ENCODE data around the gene PANK3.
"Not testable (repeated sequence)": the region's sequence is repeated elsewhere in the genome, so short reads cannot be mapped to it uniquely, and the experiment has no call there.

Gene PANK3

DNA sequence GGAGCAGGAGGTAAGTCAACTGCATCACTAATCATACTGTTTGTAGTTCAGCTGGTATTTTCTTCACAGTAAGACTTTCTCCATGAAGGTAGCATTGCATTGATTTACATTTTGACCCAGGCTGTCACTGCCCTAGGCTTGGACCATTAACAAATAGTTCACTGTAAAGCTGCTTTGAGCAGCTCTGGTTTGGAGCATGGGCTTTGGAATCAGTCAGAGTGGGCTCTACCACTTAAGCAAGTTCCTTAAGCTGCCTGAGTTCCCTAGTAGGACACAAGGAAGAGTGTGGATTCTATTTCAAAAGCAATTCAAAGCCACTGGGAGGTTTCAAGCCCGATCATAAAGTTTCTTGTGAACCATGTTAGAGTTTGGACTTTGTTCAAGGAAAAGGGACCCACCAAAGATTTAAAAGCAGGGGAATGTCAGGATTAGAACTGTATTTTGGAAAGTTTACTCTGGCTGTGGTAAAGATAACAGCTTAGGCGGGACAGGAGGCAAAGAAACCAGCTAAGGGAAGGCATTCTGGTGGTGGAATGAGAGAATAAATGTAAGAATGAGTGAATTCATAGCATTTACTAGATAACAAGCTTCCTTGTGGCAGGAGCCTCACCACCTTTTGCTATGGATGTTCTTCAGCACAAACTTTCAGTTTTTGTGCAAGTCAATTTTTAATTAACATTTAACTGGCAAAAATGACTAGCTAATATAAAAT, 12.3 kb upstream of the PANK3 start:
- no peak for DNase-seq

GRCh38 chr5:168590666-168591065, 11.5 kb upstream of the PANK3 start:
- no peak for DNase-seq

GRCh38 chr5:168587987-168588386, 8.8 kb upstream of the PANK3 start:
- DNase-seq: no peak

DNA sequence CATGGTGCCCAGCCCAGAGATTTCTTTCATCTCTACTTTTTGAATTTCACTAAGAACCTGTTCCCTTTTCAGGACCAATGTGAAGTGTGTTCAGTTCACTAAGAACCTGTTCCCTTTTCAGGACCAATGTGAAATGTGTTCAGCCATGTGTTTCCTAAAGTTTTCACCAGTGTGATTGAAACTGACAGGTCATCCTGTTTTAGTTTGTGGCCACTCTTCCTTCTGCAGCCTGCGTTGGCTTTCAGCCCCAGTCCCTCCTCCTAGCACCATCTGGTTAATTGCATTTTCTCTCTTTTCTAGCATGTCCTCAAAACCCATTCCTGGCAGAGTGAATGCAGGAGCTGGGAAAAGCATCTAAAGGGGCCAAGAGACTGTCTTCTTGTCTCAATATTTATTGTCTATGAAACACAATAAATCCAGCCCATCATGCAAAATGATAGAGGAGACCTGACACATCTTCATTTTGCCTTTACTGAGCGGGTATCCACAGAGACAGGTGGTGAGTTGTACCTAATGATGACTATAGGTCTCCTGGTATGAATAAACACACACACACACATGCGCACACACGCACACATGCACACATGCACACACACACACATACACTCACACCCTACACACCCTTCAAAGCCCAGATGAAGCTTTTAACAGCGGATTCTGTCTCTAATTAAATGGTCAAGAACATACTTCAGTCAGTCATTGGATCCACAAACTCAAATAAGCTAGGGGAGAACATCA, 6.1 kb upstream of the PANK3 start:
- DNase-seq: no peak

DNA sequence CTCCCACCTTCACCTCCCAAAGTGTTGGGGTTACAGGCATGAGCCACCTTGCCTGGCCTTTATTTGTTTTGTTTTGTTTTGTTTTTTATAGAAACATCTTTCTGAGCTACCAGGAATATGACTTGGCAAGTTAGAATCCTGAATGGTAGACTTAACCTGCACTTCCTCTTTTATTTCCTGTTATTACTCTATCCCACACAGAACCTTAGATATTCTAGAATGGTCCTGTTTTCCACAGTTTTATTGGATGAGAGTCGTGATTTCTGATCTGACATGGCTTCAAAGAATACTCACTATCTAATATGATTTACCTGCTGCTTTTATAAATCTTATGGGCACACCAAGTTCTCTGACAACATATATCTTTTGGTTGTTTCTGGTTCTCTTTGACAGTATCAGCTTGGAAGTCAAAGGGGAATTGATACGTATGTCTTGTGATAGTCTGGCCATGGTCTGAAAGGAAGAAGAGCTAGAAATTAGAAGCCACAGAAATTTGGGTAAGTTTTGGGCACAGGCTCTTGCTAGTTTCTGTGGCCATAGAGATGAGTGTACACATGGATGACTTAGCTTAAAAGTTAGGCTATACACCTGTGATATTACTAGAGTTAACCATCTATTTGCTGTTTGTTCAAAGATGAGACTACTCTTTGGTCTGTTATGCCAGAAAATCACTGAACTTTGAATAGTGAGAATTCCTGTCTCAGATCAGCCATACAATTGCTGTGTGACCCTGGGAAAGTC, 4.7 kb upstream of the PANK3 start:
- no peak for DNase-seq

DNA sequence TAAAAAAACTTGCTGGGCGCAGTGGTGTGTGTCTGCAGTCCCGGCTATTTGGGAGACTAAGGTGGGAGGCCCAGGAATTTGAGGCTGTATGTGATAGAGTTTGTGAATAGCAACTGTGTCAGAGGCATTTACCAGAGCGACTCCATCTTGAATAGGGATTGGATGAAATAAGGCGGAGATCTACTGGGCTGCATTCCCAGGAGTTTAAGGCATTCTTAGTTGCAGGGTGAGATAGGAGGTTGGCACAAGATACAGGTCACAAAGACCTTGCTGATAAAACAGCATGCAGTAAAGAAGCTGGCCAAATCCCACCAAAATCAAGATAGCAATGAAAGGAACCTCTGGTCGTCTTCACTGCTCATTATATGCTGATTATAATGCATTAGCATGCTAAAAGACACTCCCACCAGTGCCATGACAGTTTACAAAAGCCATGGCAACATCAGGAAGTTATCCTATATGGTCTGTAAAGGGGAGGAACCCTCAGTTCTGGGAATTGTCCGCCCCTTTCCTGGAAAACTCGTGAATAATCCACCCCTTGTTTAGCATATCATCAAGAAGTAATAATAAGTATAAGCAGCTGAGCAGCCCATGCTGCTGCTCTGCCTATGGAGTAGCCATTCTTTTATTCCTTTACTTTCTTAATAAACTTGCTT, 1.8 kb upstream of the PANK3 start:
- not testable (repeated sequence) for DNase-seq

DNA sequence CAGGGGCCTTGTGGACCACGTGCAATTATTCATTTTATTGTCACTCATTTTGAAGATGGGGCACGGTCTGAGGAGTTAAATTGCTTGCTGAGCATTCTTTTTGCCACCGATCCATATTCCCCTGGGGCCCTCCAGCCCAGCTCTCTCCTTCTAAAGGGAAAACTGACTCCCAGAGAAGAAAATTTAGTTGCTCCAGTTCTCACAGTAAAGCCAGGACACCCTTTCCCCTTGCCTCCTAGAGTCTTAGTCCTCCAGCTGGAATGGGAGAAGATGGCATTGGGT, 1.0 kb upstream of the PANK3 start:
- DNase-seq: no peak

GRCh38 chr5:168579488-168580226, 489 bp upstream of the PANK3 start:
- peak; percentile 90 for DNase-seq

- no peak for DNase-seq
These were observed 1.2 kb downstream of the PANK3 start for GRCh38 chr5:168578006-168578405.

- DNase-seq: no peak
These were observed 3.5 kb downstream of the PANK3 start for GRCh38 chr5:168575391-168576372.

DNA sequence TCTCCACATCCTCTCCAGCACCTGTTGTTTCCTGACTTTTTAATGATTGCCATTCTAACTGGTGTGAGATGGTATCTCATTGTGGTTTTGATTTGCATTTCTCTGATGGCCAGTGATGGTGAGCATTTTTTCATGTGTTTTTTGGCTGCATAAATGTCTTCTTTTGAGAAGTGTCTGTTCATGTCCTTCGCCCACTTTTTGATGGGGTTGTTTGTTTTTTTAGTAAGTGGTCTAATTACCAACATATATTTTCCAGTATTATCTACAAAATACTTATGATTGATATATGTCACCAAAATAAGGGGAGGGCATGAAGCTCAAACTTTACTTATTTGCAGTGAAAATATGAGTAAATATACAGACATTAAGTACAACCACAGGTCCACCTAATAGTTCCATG, 5.0 kb downstream of the PANK3 start:
- not testable (repeated sequence) for DNase-seq

DNA sequence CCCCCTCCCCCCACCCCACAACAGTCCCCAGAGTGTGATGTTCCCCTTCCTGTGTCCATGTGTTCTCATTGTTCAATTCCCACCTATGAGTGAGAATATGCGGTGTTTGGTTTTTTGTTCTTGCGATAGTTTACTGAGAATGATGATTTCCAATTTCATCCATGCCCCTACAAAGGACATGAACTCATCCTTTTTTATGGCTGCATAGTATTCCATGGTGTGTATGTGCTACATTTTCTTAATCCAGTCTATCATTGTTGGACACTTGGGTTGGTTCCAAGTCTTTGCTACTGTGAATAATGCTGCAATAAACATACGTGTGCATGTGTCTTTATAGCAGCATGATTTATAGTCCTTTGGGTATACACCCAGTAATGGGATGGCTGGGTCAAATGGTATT, 5.5 kb downstream of the PANK3 start:
- not testable (repeated sequence) for DNase-seq

GRCh38 chr5:168570490-168571328, 8.5 kb downstream of the PANK3 start:
- DNase-seq: no peak

DNA sequence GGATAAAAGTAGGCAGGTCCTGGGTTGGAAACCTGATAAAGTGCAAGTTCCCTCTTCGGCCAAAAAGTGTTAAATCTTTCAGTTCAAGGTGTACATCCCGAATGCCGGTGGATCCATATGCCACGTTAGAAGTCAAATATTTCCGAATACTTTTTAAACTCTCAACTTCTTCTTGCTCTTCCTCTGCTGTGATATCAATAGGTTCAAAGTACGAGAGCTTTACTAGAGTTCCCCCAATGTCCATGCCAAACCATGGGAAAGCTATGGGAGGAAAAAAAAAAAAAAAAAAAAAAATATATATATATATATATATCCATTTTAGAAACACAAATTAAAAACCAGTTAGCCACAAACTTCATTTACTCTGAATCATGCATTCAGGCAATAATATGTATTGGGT, 10.4 kb downstream of the PANK3 start:
- no peak for DNase-seq

DNA sequence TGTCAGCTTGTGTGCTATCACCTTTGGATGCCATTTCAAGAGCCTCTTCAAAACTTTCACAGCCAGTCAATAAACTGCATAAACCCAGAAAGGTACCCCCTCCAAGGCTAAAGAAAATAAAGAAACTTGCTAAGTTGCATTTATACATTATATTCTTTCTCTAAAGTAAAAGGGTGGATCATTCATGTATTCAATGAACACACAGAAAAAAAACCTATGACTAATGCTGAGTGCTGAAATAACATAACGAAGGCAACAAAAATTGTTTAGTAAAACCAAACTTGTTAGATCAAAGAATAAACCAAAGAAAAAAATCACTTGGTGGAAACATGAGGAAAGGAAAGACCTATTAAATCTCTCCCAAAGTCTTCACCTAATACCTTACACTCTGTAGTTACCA, 15.2 kb downstream of the PANK3 start:
- DNase-seq: no peak

- no peak for DNase-seq
These were observed 16.9 kb downstream of the PANK3 start for GRCh38 chr5:168562279-168562678.

DNA sequence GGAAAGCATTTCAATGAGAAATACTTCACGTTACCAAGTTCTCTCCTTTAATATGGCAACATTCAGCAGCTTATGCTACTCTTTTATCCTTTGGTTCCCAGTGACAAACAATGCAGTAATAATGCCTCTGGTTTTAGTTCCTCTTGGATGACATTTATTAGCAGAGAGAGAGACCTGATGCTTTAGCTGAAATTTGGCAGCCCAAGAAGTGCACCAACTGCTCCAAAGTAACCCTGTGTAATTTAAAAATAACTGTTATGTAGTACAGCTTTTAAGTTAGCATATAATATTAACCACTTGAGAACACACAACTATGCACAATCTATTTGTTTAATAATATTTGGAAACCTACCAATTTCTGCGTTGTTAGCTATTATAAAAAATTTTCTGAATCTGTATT, 21.8 kb downstream of the PANK3 start:
- no peak for DNase-seq

DNA sequence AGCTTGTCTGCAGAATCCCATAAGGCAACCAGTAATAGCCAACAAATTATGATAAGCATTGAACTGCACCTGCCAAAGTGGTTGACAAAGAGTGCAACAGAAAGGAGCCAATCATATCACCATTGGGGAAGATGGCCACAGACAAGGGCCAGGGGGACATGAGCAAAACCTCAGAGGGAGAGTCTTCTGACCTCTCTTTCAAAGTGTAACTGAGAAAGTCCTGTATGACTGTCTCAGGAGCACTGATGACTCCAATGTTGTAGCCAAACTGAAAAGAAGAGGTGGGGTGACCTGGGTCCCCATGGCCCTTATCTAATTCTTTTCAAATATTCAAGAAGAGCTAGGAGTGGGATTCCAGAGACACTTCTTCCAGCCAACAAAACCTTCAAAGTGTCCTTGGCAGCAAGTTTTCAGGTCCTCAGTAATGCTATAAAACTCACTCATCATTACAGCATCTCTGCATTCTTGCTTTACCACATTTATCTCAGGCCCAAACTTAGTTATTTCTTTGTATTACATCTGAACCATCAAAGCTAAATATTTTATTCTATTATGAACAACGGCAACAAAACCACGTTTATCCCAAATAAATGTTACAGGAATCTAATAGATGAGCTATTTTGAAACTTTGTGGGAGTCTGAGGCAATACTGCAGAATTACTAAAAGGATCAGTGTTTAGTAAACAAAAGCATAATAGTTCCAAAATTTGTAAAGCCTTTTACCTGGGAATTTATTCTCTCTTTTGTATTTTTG, 25.6 kb downstream of the PANK3 start:
- no peak for DNase-seq

DNA sequence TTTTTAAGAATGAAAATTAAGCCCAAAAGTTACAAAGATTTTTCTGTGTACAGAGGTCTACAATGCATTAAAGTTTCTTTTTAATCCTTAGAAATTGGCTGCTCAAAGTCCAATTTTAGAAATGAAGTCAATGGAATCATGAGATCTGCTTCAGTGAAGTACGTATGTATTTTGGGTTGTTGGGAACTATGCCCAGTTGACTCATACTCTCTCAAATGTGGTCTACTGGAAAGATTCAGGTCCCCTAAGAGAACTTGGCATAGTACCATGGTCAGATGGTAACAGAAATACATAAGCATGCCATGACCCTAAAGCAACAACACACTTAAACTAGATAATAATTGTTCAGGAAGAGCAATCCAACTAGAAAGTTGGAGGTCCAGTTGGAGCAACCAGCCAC, 27.0 kb downstream of the PANK3 start:
- no peak for DNase-seq

GRCh38 chr5:168550656-168551055, 28.5 kb downstream of the PANK3 start:
- DNase-seq: no peak
